GM12892 (cell line): ENCODE data around the gene CNTNAP2.

ENCODE experiments used
- POLR2A ChIP-seq: IDR thresholded peaks from 2 replicates; pipeline ENCODE4 v1.6.1; 2011; ENCODE audit warnings: low read depth, low read length, control low read depth
- POLR2AphosphoS5 ChIP-seq: IDR thresholded peaks from 2 replicates; pipeline ENCODE4 v1.6.1; 2011; ENCODE audit warnings: low read depth, low read length, control low read depth

GRCh38 chr7:147646568-147646967 is 1530.0 kb downstream of the CNTNAP2 start:
- no peak for TF ChIP-seq POLR2AphosphoS5
- TF ChIP-seq POLR2A: no peak
